ENCODE data around the gene FLNB.

FLNB gene

DNA sequence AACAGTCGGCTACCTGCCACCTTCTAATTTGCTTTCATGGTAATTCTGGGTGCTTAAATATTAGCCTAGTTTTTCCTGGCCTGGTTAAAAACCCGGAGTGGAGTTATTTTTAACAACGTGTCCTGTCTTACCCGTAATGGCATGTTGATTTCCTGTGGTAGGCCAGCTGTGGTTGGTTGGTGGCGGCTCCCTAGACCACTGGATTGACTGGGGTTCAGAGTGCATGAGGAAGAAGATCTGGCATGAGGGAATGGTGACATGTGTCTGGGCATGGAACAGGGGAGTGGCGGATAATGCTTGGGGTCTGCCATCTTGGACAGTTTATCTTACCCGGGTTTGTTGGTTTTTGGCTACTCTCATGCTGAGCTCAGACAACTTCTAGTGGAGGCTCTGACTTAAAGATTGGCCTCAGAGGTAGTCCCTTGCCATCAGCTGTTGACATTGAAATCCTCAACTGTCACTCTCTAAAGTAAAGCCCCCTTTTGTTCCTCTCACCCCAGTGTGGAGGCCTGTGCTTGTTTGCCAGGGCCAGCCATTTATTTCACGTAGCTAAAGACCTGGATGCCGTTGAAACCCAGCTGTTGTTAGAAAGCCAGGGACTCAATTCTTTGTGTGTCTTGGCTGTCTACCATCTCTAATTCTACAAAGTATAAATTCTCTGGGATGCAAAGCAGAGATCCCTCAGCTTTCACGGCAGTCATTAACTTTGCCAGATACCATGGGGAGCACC is 121.0 kb downstream of the FLNB start:
- no peak for DNase-seq (ENCODE audit: low read depth in 2 of 2, low spot score in 1 of 2)

DNA sequence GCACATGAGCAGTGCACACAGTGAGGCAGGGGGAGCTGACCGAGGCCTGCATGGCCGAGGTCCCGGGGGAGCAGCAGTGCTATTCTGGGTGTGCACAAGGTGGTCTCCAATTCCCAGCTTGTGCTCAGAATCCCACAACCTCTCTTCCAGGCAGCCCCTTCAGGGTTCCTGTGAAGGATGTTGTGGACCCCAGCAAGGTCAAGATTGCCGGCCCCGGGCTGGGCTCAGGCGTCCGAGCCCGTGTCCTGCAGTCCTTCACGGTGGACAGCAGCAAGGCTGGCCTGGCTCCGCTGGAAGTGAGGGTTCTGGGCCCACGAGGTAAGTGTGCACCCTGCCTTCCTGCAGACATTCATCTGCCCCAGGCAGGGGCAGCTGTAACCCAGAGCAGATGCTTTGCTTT is 122.4 kb downstream of the FLNB start:
- DNase-seq (ENCODE audit: low read depth in 2 of 2, low spot score in 1 of 2): no peak

DNA sequence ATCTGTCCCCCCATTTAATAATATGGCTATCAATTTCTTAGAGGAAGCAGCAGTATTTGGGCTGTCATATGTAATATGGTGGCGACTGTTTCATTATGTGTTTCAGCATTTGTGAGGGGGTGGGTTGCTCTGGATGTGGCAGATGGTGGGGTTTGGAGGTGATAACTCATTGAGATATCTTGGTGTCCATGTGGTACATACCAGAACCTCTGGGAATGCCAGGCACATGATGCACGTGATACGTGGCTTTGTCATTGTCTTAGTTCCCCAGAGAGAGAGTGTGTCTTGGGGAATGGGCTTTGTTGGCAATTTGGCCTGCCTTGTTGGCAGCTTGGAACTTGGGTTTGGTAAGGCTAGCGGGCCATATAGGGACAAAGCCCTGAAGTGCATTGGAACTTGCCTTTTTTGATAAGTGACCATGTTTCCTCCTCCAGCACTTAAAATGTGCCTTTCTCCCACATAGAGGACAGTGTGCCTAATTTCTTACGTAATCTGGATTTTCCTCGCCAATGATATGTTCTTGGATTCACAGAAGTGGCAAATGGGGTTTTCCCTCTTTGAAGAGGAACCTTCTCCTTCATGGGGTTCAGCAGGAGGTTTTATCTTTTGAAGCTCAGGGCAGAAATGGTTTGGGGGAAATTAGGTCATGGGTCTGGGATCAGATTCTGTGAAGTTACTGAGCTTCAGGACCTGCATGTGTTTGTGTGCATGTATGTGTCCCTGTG is 123.0 kb downstream of the FLNB start:
- DNase-seq (ENCODE audit: low read depth in 2 of 2, low spot score in 1 of 2): no peak

DNA sequence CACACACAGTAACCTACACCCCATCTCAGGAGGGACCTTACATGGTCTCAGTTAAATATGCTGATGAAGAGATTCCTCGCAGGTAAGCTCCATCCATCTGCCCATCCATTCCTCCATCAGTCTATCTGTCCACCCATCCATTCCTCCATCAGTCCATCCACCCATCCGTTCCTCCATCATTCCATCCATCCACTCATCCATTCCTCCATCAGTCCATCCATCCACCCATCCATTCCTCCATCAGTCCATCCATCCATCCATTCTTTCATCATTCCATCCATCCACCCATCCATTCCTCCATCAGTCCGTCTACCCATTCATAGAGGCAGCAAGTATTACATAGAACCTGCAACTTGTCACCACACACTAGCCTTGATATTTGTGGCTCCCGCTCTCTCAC is 124.6 kb downstream of the FLNB start:
- DNase-seq (ENCODE audit: low read depth in 2 of 2, low spot score in 1 of 2): no peak

DNA sequence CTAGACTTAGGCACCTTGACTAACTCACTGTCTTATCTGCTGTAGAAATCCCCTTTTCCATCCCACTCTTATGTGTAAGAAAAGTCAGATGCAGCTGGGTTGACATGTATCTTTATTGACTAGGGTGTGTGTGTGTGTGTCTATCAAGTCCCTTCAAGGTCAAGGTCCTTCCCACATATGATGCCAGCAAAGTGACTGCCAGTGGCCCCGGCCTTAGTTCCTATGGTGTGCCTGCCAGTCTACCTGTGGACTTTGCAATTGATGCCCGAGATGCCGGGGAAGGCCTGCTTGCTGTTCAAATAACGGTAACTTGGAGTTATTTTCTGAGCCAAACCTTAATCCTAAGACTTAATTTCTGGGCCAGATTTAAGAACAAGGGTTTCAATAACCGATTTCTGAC is 126.2 kb downstream of the FLNB start:
- no peak for DNase-seq (ENCODE audit: low read depth in 2 of 2, low spot score in 1 of 2)

DNA sequence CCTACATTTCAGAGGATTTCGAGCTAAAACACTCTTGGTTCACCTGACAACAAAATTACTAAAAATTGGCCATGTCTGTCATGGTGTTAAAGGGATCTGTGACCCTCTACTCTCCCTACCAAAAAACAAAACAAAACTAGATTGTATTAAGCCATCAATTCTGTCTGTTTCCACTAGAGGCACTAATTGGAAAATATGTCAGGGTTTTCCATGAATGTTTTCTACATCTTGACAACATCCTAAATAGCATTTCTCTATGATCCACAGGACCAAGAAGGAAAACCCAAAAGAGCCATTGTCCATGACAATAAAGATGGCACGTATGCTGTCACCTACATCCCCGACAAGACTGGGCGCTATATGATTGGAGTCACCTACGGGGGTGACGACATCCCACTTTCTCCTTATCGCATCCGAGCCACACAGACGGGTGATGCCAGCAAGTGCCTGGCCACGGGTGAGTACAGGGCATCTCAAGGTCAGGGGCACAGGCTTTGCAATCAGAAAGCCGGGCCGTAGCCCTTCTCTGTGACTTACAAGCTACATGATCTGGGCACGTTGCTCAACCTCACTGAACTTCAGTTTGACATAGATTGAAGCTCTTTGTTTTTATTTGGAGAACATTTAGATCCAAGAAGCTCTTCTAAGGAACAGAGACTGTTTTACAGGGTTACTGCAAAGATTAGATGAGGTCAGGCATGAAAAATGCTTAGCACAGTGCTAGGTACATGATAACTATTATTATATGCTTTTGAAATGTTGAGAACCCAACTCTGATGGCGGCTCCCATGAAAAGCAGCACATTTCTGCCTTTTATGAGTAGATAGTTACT is 127.7 kb downstream of the FLNB start:
- DNase-seq (ENCODE audit: low read depth in 2 of 2, low spot score in 1 of 2): no peak

DNA sequence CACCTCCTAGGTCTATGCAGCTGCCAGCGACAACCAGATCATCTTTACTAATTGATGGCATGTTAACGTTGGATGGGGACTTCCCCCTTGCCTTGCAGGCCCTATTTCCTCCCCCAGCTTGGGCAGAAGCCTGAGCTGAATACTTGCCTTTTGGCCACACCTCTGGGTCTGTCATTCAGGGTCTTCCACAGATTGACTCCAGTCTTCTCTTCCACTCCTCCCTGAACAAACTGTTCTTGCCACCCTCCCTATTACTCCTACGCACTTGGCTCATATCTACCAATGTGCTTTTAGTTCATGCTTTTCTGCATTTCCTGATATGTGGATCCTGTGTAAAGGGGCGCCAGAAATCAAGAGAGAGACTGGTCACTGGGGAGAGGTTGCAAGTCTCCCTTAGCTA is 129.1 kb downstream of the FLNB start:
- no peak for DNase-seq (ENCODE audit: low read depth in 2 of 2, low spot score in 1 of 2)

DNA sequence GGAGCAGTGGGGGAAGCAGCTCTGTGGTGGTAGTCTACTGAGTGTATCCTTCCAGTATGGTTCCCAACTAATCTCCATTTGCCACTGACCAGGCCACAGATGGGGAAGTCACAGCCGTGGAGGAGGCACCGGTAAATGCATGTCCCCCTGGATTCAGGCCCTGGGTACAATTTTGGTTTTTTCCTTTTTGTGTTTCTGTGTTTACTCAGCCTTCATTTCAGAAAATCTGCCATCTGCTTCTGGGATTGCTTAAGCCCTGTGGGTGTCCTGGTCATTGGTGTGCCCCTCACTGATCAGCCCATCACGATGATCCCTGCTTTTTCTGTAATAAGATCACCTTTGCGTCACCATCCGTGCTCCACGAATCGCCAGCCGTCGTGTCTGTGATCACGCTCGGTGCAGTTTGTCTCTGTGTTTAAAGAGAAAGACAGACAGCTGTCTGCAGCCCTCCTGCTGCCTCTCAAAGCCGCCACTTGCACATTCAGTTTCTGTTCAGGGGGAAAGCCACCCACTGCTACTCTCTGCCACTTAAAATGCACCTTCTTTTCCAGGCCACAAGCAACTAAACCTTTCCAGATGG is 133.6 kb downstream of the FLNB start:
- DNase-seq (ENCODE audit: low read depth in 2 of 2, low spot score in 1 of 2): no peak

DNA sequence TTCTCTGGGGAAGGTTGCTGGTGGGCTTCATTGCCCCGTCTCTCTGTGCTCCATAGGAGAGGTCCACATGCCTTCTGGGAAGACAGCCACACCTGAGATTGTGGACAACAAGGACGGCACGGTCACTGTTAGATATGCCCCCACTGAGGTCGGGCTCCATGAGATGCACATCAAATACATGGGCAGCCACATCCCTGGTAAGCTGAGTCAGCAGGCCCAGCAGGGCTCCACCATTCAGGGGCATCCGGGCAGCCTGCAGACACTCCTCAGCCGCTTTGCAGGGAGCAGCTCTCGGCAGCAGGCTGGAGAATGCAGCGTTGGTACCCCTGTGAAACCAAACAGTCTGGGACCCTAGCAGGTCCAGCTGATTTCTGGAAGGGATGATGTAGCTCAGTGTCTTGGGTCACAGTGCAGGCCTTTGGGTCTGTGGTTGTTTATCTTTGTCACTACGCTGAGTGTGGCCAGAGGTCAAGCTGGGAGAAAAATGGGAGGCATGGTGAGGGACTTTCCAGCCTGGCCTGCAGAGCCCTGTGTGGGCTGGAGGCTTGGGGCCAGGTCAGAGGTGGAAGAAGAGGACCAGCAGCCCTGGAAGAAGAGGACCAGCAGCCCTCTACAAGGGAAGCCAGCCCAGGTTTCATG is 135.3 kb downstream of the FLNB start:
- no peak for DNase-seq (ENCODE audit: low read depth in 2 of 2, low spot score in 1 of 2)

DNA sequence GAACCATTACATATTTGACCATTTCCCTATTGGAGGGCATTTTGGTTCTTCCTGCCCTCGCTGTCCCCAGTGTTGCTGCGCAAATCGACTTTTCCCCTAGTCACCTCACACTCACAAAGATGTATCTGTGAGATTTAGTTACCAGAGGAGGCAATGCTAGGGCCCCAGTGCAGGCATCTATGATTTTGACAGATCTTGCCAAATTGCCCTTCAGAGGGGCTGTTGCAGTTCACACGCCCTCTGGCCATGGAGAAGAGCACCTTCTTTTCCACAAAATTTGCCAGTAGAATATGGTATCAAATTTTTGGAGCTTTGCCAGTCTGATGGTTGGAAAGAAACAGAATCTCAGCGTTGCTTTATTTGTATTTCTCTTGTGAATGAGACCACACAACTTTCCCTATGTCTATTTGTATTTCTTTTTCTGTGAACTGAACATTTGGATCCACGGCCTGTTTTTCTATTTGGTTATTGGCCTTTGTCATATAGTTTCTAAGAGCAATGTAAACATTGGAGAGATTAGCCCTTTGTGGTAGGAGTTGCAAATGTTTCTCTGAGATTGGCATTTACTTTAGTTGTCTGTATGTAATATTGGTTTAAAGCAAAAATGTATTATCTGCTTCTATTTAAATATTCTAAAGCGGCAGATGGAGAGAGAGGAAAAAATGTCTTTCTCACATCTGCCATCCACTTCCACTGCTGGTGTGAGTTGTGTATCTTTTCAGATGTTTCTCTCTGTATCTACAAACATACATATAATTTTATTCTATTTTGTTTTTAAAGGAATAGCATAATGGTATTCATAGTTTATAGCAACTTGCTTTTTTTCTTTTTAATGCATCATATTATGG is 136.5 kb downstream of the FLNB start:
- DNase-seq (ENCODE audit: low read depth in 2 of 2, low spot score in 1 of 2): no peak

DNA sequence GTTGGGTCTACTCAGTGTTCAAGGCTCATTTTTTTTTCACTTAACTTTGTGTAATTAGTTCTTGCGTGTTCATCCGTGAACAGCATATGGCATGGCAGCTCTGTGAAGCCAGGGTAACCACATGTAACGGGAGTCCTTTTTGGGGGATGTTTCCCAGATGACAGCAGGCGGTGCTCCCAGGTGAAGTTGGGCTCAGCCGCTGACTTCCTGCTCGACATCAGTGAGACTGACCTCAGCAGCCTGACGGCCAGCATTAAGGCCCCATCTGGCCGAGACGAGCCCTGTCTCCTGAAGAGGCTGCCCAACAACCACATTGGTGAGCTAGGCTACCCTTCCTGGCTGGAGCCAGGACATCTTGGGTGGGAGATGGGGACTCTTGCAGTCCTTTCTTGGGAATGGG is 139.8 kb downstream of the FLNB start:
- DNase-seq (ENCODE audit: low read depth in 2 of 2, low spot score in 1 of 2): no peak

DNA sequence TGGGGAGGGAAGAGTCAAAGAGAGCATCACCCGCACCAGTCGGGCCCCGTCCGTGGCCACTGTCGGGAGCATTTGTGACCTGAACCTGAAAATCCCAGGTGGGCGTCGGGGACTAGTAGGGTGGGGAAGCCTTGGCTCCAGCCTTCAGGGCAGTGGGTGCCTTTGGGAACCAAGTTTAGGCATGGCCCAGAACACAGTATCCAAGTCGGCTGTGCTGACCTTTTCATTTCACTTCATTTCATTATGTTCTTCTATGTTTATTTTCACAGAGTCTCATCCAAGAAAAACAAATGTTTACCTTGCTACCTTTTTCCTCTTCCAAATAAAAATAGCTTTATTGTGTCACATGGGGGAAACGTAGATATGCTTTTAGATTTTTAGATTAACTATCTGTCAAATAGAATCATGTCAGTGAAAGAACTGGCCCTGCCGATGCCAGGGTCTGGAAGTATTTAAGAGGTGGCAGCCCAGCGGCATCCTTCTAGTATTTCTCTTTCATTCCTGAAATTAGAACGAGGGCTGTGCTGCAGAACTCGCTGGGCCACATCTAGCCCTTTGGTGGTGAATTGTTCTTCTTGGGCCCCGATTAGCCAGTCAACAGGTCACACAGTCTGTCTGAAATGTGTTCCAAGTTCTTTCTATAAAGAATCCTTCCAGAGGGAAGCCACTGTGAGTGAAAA is 142.0 kb downstream of the FLNB start:
- no peak for DNase-seq (ENCODE audit: low read depth in 2 of 2, low spot score in 1 of 2)

DNA sequence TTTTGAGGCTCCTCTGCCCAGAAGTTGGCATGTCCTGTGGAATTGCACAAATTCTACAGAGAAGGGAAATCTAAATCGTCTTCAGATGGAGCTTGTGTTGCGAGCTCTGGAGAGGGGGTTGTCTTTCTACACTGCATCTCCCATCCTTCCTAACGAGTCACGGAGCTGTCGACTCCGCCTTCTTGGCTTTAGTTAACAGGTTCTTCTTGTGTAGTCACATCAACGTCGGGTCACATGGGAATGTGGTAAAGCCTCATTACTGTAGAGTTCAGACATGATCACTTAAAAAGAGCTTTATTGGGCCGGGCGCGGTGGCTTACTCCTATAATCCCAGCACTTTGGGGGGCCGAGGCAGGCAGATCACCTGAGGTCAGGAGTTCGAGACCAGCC is 142.6 kb downstream of the FLNB start:
- DNase-seq (ENCODE audit: low read depth in 2 of 2, low spot score in 1 of 2): no peak

DNA sequence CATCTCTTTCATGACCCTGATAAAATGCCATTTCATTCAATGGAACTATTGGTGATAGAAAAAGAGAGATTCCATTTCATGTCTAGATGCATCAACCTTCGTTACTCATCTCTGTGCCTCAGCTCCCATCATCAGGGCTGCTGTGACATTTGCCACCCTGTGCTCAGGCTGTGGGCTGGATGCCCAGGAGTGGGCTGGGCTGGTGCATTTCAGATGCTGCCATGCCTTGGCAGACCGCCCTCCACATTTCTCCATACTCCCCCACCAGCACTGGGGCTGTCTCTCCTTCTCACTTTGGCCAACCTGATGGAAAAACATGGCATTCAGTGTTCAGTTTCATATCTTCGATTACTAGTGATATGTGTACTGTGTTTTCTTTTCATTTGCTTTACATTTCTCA is 143.4 kb downstream of the FLNB start:
- no peak for DNase-seq (ENCODE audit: low read depth in 2 of 2, low spot score in 1 of 2)

DNA sequence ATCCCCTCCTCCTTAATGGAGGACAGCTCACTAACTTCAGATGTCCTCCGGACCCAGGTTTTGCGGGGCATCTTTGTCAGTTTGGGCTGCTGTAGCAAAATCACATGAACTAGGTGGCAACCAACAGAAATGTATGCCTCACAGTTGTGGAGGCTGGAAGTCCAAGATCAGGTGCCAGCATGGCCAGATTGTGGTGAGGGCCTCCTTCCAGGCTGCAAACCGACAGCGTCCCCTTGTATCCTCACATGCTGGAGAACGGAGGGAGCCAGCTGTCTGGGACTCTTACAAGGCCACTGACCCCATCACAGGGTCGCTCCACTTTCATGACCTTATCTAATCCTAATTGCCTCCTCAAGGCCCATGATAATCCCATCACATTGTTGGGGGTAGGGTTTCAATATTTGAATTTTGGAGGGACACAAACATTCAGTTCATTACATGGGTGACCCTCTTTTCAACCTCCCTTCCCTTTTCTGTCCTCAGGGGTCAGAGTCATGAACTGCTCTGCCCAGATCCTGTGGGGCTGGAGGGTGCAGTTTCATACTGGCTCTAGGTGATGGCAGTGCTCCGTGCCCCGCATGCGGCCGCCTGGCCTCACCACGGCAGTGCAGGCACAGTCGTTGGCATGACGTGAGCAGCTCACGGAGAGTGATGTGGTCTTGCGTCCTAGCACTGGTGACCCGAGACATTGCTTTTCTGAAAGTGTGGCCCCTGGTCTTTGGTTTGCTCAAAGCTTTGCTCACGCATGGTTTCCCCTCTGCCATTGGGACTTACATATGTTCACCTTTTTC is 144.2 kb downstream of the FLNB start:
- no peak for DNase-seq (ENCODE audit: low read depth in 2 of 2, low spot score in 1 of 2)

DNA sequence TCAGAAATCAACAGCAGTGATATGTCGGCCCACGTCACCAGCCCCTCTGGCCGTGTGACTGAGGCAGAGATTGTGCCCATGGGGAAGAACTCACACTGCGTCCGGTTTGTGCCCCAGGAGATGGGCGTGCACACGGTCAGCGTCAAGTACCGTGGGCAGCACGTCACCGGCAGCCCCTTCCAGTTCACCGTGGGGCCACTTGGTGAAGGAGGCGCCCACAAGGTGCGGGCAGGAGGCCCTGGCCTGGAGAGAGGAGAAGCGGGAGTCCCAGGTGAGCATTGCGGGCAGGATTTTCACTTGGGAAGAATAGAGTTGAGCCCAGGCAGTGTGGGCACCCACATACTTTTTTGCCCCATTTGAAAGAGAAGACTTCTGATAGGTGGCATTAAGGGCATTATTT is 145.1 kb downstream of the FLNB start:
- DNase-seq (ENCODE audit: low read depth in 2 of 2, low spot score in 1 of 2): no peak

DNA sequence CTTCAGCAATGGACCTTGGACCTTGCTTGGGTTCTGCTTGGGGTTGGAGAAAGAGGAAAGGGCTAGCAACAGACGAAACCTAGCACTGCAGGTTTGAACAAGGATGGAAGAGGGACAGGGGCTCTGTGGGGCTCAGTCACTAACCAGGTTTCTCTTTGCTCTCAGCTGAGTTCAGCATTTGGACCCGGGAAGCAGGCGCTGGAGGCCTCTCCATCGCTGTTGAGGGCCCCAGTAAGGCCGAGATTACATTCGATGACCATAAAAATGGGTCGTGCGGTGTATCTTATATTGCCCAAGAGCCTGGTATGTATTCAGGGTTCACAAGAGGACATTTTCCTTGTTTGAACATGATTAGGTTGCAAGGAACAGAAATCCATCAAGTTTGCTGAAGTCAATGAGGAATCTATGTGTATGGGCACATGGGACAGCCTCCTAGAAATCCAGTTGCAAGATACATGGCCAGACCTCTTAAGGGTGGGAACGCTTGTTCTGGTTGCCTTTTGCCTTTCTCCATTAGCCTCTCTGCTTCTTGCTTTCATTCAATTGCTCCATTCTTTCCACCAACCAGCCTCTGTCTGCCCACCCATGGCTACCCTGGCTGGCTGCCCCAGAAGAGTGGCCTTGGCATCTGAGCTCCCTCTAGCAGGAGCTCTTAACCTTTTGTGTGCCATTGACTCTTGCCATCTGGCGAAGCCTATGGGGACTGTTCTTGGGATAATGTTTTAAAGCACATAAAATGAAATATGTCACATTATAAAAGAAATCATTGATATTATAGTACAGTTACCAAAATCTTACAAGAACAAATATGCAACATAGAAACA is 146.6 kb downstream of the FLNB start:
- no peak for DNase-seq (ENCODE audit: low read depth in 2 of 2, low spot score in 1 of 2)

DNA sequence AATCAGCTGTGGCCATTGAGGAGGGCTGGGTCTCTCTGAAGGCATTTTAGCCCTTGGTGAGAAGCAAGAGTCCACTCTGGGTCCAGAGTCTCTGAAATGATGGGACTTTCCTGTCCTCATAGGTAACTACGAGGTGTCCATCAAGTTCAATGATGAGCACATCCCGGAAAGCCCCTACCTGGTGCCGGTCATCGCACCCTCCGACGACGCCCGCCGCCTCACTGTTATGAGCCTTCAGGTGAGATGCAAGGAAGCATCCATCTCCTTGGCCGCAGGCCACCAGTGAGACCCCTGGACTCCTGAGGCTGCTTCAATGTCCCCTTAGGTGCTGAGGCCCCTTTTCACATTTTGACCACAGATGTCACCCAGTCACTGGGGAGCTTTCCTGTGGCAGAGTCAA is 147.6 kb downstream of the FLNB start:
- no peak for DNase-seq (ENCODE audit: low read depth in 2 of 2, low spot score in 1 of 2)

All from stimulated activated CD8-positive, alpha-beta memory T cell treated with anti-CD3 and anti-CD28 coated beads, Interleukin-4, amount 100 ng/mL, for 1 hour (primary cell).